ENCODE measurements around the gene ACOXL.

Gene ACOXL

GRCh38 chr2:110852051-110852450, 119.7 kb downstream of the ACOXL start:
- no peak for TF ChIP-seq TRIM28 (IDR thresholded peaks at IDR 0.05; ENCODE audit: borderline replicate concordance, low read length)
- TF ChIP-seq, protein P1, sequence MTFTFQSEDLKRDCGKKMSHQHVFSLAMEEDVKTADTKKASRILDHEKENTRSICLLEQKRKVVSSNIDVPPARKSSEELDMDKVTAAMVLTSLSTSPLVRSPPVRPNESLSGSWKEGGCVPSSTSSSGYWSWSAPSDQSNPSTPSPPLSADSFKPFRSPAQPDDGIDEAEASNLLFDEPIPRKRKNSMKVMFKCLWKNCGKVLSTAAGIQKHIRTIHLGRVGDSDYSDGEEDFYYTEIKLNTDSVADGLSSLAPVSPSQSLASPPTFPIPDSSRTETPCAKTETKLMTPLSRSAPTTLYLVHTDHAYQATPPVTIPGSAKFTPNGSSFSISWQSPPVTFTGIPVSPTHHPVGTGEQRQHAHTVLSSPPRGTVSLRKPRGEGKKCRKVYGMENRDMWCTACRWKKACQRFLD (tag by site-specific recombination; IDR thresholded peaks at IDR 0.05), result no peak
- Histone ChIP-seq H3K4me3 (ENCODE audit: low read depth, low read length) (no peak overlapping the region), H3K27ac (ENCODE audit: extremely low read depth, low read depth, low read length) (no peak overlapping the region), H3K36me3 (ENCODE audit: control insufficient read depth in 2 of 2, insufficient read depth in 1 of 2, low read length in 2 of 2) (no peaks in the 10 kb centered on the region), H3K4me1 (ENCODE audit: control insufficient read depth, insufficient read depth, low read length) (no peaks in the 10 kb centered on the region; the same call in 1 of the 2 replicates), H3K9me3 (ENCODE audit: control insufficient read depth, insufficient read depth, low read depth, low read length) (no peaks in the 10 kb centered on the region)
- ChIA-PET CTCF (interaction anchor here (1.2 kb wide), 1 partner anchor 16 kb away, joined by 3 read pairs; no protein-coding TSS in a partner anchor), POLR2A (no interaction called here)

DNA sequence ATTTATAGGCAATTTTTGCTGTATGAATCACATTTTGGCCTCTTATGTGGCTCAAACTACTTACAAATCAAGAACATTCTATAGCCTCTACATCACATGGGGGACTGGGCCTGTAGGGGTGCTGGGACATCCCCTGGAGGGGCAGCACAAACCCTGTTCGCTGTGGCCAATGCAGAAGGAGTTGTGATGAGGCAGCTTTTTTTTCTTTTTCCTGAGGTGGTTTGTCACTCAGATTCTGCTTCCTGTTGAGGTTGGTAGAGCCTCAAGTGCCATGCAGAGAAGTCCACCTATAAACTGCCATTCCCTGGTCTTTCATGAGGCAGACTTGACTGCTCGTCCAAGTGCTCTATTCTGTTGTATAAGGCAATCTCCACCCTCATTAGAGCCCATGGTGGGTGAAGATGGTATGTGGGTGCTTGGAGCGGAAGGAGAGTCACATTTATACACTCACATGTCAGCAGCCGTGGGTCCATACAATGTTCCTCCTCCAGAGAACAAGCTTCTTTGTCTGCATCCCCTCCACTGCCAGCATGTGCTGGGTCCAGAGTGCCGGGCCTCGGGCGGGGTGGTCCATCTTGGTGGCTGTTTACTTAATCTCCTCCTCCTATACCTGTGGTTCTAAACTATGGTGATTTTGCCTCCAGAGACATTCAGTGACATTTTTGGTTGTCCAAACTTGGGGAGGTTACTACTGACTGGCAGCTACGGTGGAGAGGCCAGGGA, 120.3 kb downstream of the ACOXL start:
- Histone ChIP-seq H3K4me3 (ENCODE audit: low read depth, low read length) (no peak overlapping the region), H3K4me1 (ENCODE audit: control insufficient read depth, insufficient read depth, low read length) (no peaks in the 10 kb centered on the region; the same call in 1 of the 2 replicates), H3K36me3 (ENCODE audit: control insufficient read depth in 2 of 2, insufficient read depth in 1 of 2, low read length in 2 of 2) (no peaks in the 10 kb centered on the region), H3K9me3 (ENCODE audit: control insufficient read depth, insufficient read depth, low read depth, low read length) (no peaks in the 10 kb centered on the region), H3K27ac (ENCODE audit: extremely low read depth, low read depth, low read length) (no peak overlapping the region)
- ChIA-PET POLR2A (no interaction called here), CTCF (interaction anchor here (0.5 to 1.6 kb wide), 16 partner anchors 10 to 687 kb away, joined by 3 to 15 read pairs (median 4); no protein-coding TSS in a partner anchor)
- TF ChIP-seq, protein P2, sequence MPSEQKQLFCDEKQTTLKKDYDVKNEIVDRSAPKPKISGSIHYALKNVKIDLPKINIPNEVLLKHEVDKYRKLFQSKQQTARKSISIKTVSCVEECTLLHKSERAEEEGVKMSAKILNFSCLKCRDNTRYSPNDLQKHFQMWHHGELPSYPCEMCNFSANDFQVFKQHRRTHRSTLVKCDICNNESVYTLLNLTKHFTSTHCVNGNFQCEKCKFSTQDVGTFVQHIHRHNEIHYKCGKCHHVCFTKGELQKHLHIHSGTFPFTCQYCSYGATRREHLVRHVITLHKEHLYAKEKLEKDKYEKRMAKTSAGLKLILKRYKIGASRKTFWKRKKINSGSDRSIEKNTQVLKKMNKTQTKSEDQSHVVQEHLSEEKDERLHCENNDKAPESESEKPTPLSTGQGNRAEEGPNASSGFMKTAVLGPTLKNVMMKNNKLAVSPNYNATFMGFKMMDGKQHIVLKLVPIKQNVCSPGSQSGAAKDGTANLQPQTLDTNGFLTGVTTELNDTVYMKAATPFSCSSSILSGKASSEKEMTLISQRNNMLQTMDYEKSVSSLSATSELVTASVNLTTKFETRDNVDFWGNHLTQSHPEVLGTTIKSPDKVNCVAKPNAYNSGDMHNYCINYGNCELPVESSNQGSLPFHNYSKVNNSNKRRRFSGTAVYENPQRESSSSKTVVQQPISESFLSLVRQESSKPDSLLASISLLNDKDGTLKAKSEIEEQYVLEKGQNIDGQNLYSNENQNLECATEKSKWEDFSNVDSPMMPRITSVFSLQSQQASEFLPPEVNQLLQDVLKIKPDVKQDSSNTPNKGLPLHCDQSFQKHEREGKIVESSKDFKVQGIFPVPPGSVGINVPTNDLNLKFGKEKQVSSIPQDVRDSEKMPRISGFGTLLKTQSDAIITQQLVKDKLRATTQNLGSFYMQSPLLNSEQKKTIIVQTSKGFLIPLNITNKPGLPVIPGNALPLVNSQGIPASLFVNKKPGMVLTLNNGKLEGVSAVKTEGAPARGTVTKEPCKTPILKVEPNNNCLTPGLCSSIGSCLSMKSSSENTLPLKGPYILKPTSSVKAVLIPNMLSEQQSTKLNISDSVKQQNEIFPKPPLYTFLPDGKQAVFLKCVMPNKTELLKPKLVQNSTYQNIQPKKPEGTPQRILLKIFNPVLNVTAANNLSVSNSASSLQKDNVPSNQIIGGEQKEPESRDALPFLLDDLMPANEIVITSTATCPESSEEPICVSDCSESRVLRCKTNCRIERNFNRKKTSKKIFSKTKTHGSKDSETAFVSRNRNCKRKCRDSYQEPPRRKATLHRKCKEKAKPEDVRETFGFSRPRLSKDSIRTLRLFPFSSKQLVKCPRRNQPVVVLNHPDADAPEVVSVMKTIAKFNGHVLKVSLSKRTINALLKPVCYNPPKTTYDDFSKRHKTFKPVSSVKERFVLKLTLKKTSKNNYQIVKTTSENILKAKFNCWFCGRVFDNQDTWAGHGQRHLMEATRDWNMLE (tag by site-specific recombination; conservative IDR thresholded peaks at IDR 0.05; ENCODE audit: low read depth), result no peak
- TF ChIP-seq ZNF211 (tag by site-specific recombination; IDR thresholded peaks at IDR 0.05; ENCODE audit: low read depth), result no peak
- peak; percentile 30; the same call in 1 of the 2 replicates for TF ChIP-seq ZNF585B (tag by site-specific recombination; IDR thresholded peaks at IDR 0.05)
- TF ChIP-seq ZNF621 (tag by site-specific recombination; IDR thresholded peaks at IDR 0.05), result no peak

DNA sequence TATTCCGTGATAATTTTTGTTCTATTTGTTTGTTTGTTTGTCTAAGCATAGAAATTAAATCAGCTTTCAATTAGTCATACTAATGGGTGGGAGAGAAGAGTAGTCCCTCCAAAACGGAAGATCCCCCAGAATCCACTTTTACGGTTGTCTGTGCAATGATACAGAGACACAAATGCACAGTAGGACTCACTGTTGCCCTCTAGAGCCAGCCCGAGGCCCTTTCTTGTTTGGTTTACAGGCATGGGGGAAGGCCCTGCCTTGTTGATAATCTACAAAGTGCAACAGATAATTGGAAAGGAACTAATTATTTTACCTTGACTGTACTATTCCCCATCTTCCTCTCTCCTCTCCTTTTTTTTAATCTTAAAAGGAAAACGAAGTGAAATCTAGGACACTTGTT, 121.1 kb downstream of the ACOXL start:
- POLR2A ChIA-PET, result interaction anchor here (0.6 kb wide), 1 partner anchor 42 kb away, joined by 4 read pairs; no protein-coding TSS in a partner anchor

More for the DNA sequence above, 121.1 kb downstream of the ACOXL start:
- TF ChIP-seq YY2 (tag by site-specific recombination; IDR thresholded peaks at IDR 0.05) (no peak), KLF17 (tag by site-specific recombination; IDR thresholded peaks at IDR 0.05) (no peak), SP3 (tag by site-specific recombination; IDR thresholded peaks at IDR 0.05) (no peak), ZNF175 (tag by site-specific recombination; IDR thresholded peaks at IDR 0.05) (no peak), ZNF324 (tag by site-specific recombination; IDR thresholded peaks at IDR 0.05) (no peak), ZNF777 (tag by site-specific recombination; IDR thresholded peaks at IDR 0.05; ENCODE audit: borderline replicate concordance) (no peak), ZFHX2 (tag by site-specific recombination; conservative IDR thresholded peaks at IDR 0.05) (no peak), ZNF366 (tag by site-specific recombination; conservative IDR thresholded peaks at IDR 0.05) (no peak), ZBTB48 (tag by site-specific recombination; IDR thresholded peaks at IDR 0.05) (no peak)
- TF ChIP-seq, protein P3, sequence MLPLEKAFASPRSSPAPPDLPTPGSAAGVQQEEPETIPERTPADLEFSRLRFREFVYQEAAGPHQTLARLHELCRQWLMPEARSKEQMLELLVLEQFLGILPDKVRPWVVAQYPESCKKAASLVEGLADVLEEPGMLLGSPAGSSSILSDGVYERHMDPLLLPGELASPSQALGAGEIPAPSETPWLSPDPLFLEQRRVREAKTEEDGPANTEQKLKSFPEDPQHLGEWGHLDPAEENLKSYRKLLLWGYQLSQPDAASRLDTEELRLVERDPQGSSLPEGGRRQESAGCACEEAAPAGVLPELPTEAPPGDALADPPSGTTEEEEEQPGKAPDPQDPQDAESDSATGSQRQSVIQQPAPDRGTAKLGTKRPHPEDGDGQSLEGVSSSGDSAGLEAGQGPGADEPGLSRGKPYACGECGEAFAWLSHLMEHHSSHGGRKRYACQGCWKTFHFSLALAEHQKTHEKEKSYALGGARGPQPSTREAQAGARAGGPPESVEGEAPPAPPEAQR (tag by site-specific recombination; IDR thresholded peaks at IDR 0.05), result no peak
- TF ChIP-seq, protein P4, sequence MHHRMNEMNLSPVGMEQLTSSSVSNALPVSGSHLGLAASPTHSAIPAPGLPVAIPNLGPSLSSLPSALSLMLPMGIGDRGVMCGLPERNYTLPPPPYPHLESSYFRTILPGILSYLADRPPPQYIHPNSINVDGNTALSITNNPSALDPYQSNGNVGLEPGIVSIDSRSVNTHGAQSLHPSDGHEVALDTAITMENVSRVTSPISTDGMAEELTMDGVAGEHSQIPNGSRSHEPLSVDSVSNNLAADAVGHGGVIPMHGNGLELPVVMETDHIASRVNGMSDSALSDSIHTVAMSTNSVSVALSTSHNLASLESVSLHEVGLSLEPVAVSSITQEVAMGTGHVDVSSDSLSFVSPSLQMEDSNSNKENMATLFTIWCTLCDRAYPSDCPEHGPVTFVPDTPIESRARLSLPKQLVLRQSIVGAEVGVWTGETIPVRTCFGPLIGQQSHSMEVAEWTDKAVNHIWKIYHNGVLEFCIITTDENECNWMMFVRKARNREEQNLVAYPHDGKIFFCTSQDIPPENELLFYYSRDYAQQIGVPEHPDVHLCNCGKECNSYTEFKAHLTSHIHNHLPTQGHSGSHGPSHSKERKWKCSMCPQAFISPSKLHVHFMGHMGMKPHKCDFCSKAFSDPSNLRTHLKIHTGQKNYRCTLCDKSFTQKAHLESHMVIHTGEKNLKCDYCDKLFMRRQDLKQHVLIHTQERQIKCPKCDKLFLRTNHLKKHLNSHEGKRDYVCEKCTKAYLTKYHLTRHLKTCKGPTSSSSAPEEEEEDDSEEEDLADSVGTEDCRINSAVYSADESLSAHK (tag by site-specific recombination; IDR thresholded peaks at IDR 0.05), result no peak
- no peaks in the 10 kb centered on the region for H3K9me3 ChIP-seq (ENCODE audit: control insufficient read depth, insufficient read depth, low read depth, low read length)
- no peaks in the 10 kb centered on the region; the same call in 1 of the 2 replicates for H3K4me1 ChIP-seq (ENCODE audit: control insufficient read depth, insufficient read depth, low read length)
- no peaks in the 10 kb centered on the region for H3K36me3 ChIP-seq (ENCODE audit: control insufficient read depth in 2 of 2, insufficient read depth in 1 of 2, low read length in 2 of 2)
- CTCF ChIA-PET, result interaction anchor here (0.5 to 1.6 kb wide), 20 partner anchors 9 to 687 kb away, joined by 3 to 15 read pairs (median 3); no protein-coding TSS in a partner anchor
- no peak overlapping the region for H3K27ac ChIP-seq (ENCODE audit: extremely low read depth, low read depth, low read length)
- no peak overlapping the region for H3K4me3 ChIP-seq (ENCODE audit: low read depth, low read length)

Data from HEK293 (cell line).